Ovary (tissue), 3 donors: ENCODE measurements around the gene MRO.

Experiments used
- EP300 ChIP-seq: sonication (generic); formaldehyde crosslinking; IDR thresholded peaks from one replicate; pipeline ENCODE4 v1.6.1; 2017; ENCODE audit warnings: antibody characterized with exemption
- POLR2A ChIP-seq: fragments of 450-650 bp; IDR thresholded peaks from one replicate; pipeline ENCODE4 v1.6.1; 2017; ENCODE audit warnings: antibody characterized with exemption, mild to moderate bottlenecking, moderate library complexity
- TF ChIP-seq, protein P1 (sequence below), 3 donors: fragments of 450-650 bp in 2 of 3; fragments of 200-600 bp in 1 of 3; IDR thresholded peaks; one replicate each; pipeline versions ENCODE4 v1.5.1 to v1.8.0; 2016 to 2022; ENCODE audit warnings: antibody characterized with exemption in 3 of 3, mild to moderate bottlenecking in 1 of 3
- donor health status: DM: no; HTN: no; CAD: no.

DNA sequence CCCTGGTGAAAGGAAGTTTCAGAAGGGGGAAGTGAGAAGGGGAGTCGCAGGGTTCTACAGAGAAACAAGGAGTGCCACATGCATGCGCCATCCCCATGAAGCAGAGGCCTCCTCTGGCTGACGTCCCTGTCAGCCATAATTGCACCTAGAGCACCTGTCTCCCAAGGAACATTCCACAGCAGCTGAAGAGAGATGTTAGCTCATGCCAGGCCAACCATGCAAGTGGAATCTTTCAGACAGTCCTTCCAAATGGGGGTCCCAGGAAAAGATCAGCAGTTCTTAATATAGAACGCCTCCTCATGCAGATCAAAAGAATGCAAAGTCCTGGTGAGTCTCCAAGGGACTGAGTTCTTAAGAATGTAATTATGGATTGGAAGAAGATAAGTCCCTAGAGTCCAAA is 29.6 kb downstream of the MRO start:
- TF ChIP-seq, protein P1, sequence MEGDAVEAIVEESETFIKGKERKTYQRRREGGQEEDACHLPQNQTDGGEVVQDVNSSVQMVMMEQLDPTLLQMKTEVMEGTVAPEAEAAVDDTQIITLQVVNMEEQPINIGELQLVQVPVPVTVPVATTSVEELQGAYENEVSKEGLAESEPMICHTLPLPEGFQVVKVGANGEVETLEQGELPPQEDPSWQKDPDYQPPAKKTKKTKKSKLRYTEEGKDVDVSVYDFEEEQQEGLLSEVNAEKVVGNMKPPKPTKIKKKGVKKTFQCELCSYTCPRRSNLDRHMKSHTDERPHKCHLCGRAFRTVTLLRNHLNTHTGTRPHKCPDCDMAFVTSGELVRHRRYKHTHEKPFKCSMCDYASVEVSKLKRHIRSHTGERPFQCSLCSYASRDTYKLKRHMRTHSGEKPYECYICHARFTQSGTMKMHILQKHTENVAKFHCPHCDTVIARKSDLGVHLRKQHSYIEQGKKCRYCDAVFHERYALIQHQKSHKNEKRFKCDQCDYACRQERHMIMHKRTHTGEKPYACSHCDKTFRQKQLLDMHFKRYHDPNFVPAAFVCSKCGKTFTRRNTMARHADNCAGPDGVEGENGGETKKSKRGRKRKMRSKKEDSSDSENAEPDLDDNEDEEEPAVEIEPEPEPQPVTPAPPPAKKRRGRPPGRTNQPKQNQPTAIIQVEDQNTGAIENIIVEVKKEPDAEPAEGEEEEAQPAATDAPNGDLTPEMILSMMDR (IDR thresholded peaks at IDR 0.05) = no peak
- TF ChIP-seq POLR2A (no peak), EP300 (no peak)
